SHP77 (cell line): Measurements from ENCODE around the gene BCOR.

Source experiments
- DNase-seq, 2 experiments: peaks; one replicate each; lab custom pipeline; 2025; lab: John Stamatoyannopoulos, UW

BCOR gene

DNA sequence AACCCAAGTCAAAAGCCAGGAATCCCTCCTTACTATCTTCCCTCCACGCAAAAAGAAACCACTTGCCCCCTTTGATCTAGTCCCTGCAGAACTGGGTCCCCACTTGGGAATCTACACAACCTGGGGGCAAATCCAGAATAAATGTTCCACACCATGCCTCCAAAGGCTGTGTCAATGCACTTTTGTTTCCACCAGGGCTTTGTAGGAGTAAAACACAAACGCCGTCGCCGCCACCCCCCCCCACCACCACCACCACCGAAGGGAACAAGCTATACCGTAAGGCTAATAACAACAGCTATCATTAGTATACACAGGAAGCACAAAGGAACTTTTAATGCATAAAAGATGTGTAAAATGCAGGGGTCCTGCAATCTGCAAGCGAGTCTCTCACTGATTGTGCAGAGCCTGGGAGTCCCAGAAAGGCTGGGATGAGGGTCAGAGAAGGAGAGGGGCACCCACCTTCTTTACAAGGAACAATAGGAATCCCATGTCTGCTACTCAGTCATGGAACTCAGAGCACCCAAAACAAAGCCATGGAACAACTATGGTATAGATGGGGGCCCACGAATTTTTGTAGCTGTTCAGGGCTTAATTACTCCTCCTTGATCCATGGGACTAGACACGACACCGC, 13.2 kb downstream of the BCOR start:
- DNase-seq, result no peak

- no peak for DNase-seq
Observed at GRCh38 chrX:40083979-40084359, 13.8 kb downstream of the BCOR start.

DNA sequence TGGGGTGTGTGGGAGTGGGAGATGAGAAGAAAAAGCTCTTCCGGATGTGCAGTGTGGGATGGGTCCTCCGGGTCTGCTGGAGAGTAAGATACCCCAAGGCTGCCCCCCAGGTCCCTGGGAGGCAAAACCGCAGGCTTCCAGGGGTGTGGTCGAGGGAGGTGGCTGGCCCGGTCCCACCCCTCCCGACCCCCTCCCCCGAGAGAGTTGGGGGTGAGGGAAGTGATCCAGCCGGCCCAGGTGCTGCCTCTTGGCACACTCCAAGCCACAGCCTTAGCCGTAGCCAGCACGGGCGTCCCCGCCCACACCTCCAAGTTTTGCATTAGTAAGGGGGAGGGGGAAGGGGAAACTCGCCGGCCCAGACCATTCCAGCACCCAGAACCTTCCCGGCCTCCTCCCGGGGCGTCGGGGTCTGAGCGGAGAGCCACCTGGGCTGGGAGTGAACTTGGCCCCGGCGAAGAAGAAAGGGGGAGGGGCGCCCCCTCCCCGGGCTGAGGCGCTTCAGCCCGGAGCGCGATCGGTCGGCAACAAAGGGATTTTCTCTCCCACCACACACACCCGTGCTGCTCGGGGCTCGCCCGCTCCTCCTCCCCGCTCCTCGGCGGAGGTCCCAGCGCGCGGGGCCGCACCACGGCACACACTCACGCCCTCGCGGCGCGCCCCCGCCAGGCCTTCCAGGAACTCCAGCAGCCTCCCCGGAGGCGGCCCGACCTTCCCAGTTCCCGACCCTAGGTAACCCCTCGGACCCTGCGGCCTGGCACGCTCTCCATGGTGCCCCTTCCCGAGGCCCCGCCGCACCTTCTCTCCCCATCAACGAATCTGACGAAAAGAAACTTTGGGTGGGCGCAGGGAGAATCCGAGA, 14.4 kb downstream of the BCOR start:
- no peak for DNase-seq

- DNase-seq, result no peak
Observed at GRCh38 chrX:40082447-40083119, 15.2 kb downstream of the BCOR start.

DNA sequence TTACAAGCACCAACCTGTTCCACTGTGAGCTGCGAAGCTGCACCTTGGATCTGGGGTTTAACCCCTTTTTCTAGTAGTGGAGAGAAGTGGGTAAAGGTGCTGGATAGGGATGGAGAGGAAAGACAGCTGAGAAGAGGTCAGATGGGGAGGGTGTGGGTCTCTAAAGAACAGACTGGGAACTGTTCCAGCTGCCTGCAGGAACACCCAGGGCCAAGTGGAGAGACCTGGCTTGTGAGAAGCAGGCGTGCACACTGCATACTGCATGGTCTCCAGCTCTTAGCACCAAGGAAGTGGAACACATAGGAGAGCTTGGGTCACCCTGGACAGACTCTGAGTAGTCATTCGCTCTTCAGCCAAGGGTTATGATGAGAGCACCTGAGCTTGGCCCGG, 16.1 kb downstream of the BCOR start:
- no peak for DNase-seq

GRCh38 chrX:40080894-40081678, 16.7 kb downstream of the BCOR start:
- no peak for DNase-seq

DNA sequence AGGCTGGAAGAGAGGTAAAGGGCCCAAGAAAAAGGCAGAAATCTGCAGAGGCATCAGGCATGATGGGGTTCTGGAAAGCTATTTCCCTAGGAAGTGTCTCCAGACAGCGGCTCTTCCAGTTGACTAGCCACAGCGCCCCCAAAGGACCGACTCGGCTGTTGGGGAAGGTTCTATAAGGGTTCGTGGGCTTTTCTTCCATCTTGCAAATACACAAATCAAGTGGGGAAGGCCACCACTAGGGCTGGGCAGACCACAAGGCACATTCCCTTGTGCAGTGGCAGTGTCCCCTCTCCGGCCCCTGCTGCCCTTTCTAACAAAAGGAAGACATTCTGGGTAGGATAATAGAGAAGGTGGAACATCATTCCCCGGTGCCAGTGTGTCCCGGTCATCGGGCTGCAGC, 18.2 kb downstream of the BCOR start:
- DNase-seq, result no peak

DNA sequence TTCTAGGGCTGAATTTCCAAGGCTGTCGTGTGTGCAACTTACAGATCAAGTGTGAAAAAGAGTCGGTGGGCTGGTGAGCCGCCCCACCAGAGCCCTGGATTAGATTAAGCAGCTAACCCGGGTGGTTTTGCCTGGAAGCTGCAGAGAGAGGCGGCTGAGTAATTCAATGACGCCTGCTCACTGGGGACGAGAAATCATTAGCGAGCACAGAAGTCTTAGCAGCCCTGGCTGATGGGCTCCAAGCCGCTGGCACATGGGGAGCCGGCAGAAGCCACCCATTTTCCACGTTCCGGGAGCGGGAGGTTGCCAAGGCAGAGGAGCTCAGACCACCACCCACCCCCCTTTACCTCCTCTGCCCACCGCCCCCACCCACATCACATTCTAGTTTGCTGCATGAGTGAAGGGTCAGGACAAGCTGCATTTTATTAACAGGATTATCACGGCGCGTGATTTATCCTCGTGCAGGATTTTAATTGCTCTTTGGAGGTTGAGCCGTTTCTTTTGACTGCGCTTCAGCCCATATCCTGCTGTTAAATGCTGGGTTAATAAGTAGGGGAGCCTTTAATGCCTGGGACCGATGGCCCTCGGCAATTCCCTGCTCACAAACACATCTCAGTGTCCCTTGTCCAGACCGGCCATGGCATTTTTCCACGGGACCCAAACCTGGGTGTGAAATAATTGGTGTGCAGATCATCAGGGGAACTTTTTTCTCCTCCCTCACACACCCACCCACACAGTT, 19.1 kb downstream of the BCOR start:
- no peak for DNase-seq

- DNase-seq, result no peak
Observed at GRCh38 chrX:40077906-40078305, 19.9 kb downstream of the BCOR start.

DNA sequence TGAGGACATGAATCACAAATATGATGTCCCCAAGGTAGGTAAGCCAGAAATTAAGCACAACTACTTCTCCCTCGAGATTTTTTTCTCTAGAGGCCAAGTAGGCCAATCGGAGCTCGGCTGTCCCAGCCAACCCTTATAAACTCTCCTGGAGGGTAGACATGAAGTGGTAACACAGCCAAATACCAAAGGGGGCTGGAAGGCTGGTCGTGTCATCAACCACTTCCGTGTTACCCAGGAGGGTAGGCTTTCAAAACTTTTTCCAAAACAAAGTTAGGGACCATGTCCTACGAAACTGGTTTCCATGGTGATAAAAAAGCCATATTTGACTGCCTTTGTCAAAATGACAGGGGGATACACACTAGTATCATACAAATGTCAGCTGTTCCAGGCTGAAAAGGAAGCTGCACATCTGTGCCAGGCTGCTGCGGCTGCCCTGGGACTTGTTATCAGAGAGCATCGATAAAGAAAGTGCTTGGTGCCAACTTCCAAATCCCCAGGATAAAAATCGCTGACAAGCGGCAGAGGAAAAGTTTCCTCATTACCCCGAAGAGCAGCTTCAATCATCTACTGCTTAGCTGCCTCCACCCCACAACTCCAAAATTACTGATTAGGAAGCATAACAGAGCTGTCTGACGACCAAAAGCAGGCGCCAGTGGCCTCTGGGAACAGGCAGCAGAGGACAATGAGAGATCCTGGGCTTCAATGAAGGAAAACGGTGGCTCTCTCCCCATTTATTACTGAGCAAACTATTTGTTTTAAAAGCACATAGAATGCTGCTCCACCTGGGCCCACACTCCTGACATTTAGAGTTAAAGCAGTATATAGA, 20.8 kb downstream of the BCOR start:
- no peak for DNase-seq

DNA sequence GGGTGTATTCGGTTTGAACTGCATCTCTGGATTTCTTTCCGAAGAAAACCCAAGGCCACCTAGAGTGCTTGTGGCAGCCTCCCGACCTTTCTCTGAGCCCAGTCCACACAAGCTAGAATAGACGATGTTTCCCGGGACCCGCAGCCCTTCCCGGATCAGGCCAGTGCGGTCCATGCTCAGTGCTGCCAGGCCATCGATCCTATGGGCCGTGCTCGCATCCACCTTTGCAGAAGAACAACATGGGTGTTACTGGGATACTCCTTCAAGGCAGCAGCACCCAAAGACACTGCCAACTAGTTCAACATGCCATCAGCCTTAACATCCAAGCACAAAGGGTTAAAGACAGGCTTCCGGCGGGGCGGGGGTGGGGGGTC, 22.8 kb downstream of the BCOR start:
- DNase-seq, result no peak

DNA sequence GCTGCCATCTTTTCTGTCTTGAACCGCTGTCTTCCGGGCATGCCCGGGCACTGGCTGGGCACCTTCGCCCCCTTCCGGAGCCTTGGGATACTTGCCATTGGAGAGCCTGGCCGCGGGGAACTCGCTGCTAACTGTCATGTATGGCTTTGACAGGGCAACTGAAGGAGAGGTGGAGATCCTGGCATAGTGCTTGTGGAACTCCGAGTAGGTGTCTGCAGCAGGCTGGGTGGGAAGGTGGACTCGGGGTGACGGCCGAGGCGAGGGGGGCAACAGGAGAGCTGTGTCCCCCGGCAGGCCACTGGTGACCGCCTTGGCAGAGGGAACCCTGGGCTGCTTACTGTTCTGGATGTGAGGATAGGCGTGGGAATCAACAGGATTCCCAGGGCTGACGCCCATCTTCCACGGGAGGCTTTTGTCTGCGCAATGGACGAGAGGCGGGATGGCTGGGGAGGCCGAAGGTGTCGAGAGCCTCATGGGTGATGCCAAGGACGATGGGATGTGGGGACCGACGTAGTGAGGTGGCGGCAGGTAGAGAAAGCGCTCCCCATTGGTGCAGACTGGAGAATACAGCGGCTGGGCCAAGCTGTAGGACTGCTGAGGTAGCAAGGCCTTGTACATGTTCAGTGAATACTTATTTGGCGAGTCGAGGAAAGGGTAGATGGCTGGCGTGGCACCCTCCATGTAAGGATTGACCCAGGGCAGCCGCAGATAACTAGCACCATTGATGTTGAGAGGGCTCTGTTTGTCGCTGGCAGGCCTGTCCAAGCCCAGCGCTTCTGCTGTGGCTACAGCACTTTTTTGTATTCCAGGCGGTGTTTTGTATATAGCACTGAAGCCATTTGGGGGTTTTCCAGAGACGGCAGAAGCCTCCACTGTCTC, 23.4 kb downstream of the BCOR start:
- no peak for DNase-seq

DNA sequence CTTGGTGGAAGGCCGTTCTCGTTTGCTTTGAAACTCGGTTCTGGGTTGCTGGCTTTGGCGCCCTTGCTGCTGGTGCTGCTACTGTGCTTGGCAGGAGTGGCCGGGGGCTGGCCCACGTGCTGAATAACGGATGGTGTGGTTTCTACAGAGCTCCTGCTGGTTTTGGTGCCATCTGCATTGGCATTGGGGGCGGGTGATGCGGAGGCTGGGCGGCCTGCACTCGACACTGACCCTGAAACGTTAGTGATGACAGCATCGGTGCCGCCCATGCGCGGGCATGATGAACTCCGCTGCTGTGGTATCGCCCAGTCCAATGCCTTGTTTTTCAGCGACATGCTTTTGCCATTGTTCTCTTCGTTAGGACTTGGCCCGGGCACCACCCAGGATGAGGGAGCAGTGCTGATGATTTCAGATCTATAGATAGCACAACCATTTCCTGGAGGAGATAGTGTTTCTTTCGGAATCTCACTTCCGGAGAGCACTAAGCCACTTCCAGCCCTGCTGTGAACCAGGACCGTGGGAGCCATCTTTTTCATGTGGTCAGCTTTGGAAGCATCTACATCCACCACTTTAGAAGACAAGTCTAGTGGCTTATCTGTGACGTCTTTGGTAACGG, 24.2 kb downstream of the BCOR start:
- DNase-seq, result no peak

DNA sequence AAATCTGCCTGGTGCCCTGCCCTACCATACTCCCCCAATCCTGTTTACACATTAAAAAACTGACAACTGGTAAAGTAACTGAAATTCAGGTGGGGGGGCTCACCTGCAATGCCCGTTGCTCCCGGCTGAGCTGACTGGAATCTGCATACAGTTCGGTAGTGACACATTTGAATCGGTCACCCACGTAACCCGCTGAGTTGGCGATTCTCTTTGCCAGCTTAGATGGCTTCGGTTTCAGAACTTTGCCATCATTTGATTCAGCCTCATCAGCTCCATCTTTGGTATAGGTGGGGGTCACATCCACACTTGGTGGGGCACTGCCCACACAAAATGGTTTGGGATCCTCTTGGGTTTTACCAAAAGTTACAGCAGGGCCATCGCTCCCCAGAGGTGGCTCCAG, 25.5 kb downstream of the BCOR start:
- no peak for DNase-seq

GRCh38 chrX:40068048-40068447, 29.7 kb downstream of the BCOR start:
- no peak for DNase-seq

DNA sequence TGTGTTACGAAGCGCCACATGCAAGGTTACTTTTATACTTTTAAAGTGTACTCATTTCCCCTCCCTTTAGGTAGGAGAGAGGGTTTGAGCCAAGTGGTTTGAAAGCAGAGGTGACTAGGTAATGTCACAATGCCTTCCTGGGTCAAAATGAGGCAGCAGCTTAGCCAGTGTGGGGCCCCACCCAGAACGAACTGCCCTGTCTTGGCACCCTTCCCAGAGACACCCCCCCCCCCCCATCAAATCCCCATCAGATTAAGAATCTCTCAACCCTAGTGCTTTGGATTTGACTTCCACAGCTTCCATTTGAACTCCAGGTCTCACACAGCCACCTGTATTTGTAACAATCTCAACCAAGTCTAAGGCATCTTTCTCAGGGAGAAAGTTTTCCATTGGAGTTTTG, 31.1 kb downstream of the BCOR start:
- DNase-seq, result no peak

DNA sequence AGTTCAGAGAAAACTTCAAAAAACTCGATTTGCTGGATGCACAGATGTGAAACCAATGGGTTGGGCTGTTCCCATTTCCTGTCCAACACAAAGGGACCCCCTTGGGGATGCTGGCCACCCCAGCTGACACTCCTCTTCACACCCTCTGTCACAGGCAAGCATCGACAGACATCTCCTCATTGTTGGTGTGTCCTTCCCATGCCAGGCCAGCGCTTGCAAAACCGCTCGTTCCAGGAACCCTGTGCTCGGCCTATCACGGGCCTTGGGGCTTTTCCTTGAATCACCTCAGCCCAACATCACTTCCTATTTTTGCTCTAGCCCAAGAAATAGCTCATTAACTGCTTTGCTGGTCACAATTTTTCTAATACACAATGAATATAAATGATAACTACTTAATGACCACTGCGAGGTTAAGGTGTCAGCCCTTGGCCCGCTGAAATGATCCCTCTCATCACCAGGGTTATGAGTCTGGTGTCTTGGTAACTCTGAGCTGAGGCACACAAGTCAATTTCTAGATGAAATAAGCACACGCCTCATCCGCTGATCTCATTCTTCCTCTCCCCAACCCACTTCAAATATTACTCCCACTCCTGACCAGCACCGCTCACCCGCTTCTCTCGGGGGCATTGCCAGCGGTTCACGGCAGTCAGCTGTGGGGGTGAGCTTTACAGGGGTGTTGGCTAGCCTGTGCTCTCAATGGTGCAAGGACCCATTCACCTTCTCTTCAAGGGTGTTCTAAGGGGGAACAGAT, 32.3 kb downstream of the BCOR start:
- DNase-seq, result no peak

GRCh38 chrX:40064055-40064597, 33.6 kb downstream of the BCOR start:
- DNase-seq, result no peak
